HG02852 (cell line): ENCODE measurements around the gene PDS5A.
"Not testable (repeated sequence)": the region's sequence is repeated elsewhere in the genome, so short reads cannot be mapped to it uniquely, and the experiment has no call there.

Experiments
- ATAC-seq: cut with Tn5 transposase; IDR thresholded peaks from one replicate; pipeline ENCODE4 v1.9.1; 2021; ENCODE audit warnings: mild to moderate bottlenecking, moderate library complexity; ENCODE audit not compliant: unreplicated experiment

The PDS5A gene

GRCh38 chr4:39908284-39908683 lies 69.4 kb downstream of the PDS5A start:
- no peak for ATAC-seq

GRCh38 chr4:39905656-39906055 lies 72.1 kb downstream of the PDS5A start:
- ATAC-seq, result no peak

GRCh38 chr4:39905019-39905418 lies 72.7 kb downstream of the PDS5A start:
- not testable (repeated sequence) for ATAC-seq

GRCh38 chr4:39900966-39901365 lies 76.7 kb downstream of the PDS5A start:
- ATAC-seq, result no peak

DNA sequence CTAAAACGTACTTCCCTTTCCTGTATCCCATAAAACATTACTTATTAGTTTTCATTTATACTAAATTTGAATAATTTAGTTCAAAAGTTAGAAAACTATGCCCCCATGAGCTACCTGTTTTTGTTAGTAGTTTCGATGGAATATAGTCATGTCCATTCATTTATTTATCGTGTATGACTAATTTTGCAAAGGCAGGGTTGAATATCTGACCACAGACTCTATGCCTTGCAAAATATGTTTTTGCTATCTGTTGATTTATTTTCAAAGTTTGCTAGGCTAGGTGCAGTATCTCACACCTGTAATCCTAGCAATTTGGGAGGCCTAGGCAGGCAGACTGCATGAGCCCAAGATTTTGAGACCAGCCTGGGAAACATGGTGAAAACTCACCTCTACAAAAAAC lies 78.4 kb downstream of the PDS5A start:
- ATAC-seq, result no peak

DNA sequence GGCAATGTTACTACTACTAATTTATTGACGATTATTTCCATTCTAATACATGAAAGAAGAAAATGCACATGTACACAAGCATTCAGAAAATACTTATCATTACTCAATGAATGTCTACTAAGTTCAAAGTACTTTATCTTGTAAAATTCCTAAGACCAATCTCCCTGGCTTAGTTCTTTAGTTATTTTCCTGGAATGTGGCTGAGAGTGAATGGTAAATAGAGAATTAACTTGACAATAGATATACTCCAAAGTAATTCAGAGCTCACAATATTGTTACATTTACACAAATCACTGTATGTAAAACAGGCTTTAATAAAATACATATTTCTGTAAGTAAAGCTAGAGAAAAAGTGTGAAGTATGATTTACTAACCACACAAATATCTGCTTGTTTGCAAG lies 79.7 kb downstream of the PDS5A start:
- no peak for ATAC-seq

DNA sequence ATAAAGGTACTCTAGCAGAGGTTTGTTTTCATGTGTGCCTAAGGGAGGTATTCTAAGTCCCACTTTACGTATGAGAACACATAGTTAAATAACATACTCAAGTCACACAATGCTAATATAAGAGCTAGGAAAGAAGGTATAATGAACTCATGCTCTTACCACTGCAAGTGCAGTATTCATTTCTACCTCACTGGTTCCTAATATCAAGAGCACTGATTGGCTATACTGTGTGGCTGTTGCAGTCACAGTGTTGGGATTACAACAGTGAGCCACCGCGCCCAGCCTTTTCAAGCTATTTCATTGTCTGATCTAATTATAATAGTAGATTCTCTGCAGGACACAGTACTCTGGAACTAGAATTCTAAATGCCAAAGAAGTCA lies 84.0 kb downstream of the PDS5A start:
- no peak for ATAC-seq

GRCh38 chr4:39892988-39893692 lies 84.6 kb downstream of the PDS5A start:
- ATAC-seq, result no peak

- no peak for ATAC-seq
These were observed 88.5 kb downstream of the PDS5A start for GRCh38 chr4:39889226-39889625.

DNA sequence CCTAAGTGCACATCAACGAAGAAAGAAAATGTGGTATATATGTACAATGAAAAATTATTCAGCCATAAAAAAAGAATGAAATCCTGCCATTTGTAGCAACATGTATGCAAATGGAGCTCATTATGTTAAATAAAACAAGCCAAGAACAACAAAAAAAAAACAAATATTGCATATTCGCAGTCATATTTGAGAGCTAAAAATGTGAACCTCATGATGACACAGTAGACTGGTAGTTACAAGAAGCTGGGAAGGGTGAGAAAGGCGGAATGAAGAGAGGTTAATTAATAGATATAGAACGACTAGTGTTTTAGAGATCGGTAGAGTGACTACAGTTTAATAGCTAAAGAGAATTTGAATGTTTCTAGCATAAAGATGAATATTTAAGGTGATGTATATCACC lies 89.2 kb downstream of the PDS5A start:
- ATAC-seq, result no peak

DNA sequence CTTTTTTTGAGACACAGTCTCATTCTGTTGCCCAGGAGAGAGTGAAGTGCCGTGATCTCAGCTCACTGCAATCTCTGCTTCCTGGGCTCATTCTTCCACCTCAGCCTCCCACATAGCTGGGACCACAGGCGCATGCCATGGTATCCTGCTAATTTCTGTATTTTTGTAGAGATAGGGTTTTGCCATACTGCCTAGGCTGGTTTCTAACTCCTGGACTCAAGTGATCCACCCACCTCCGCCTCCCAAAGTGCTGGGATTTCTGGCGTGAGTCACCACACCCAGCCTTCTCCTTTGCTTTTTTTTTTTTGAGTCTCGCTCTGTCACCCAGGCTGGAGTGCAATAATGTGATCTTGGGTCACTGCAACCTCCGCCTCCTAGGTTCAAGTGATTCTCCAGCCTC lies 94.1 kb downstream of the PDS5A start:
- no peak for ATAC-seq

DNA sequence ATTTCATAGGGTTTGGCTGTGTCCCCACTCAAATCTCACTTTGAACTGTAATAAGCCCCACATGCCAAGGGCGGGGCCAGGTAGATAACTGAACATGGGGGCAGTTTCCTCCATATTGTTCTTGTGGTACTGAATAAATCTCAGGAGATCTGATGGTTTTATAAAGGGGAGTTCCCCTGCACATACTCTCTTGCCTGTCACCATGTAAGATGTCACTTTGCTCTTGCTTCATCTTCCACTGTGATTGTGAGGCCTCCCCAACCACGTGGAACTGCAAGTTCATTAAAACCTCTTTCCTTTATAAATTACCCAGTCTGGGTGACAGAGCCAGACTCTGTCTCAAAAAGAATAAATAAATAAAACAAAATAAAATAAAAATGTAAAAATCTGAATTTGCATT lies 95.9 kb downstream of the PDS5A start:
- ATAC-seq, result no peak

- no peak for ATAC-seq
These were observed 99.7 kb downstream of the PDS5A start for GRCh38 chr4:39877971-39878370.

- ATAC-seq, result no peak
These were observed 103.9 kb downstream of the PDS5A start for GRCh38 chr4:39873823-39874222.

DNA sequence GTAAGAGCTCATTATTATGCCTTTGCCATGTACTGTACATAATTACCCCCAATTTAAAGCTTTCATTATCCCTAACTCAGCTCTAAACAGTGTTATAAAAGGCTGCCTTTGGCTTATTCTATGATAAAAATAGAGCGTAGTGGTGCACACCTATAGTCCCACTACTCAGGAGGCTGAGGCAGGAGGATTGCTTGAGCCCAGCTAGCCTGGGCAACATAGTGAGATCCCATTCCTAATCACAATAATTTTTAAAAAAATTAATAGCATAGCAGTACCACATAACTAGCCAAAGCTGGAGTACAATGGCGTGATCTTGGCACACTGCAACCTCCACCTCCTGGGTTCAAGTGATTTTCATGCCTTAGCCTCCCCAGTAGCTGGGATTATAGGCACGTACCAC lies 112.4 kb downstream of the PDS5A start:
- no peak for ATAC-seq

- ATAC-seq, result no peak
These were observed 113.3 kb downstream of the PDS5A start for GRCh38 chr4:39864391-39864790.

GRCh38 chr4:39860804-39861203 lies 116.9 kb downstream of the PDS5A start:
- no peak for ATAC-seq

- no peak for ATAC-seq
These were observed 121.7 kb downstream of the PDS5A start for GRCh38 chr4:39855909-39856512.

DNA sequence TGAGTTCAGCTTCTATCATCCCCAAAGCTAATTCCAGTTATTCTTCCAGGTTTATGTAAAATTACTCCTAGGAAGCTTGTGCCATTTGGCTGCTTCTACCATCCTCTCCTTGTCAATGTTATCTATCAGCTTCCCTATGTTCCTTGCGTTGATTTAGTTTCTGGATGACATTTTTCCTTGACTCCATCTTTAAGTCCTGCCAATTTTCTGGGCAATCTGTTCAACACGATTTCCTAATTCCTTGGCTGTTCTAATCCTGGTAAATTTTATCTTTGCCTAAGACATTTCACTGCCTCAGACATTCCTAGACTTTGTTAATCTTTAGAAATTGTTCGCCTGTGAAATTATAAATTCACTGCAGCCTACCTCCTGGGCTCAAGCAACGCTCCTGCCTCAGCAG lies 125.1 kb downstream of the PDS5A start:
- no peak for ATAC-seq

- ATAC-seq, result no peak
These were observed 127.0 kb downstream of the PDS5A start for GRCh38 chr4:39850727-39851126.

DNA sequence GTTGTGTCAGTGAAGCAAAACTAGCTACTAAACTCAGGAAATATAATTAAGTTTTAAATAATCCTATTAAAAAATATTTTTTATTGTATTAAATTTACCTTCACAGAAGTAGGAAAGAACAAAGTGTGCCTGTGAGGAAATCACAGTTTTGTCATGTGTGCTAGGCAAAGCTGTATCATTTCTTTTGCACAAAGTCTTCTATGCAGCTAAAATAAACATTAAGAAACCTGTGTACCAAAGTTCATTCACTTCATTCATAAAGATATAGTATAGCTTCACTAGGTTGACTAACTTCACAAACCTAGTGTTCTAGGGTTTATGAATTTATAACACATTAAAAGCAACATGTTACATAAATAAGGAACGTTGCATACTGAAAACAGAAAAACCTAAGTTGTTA lies 131.0 kb downstream of the PDS5A start:
- ATAC-seq, result no peak

- ATAC-seq, result no peak
These were observed 131.6 kb downstream of the PDS5A start for GRCh38 chr4:39846120-39846519.

DNA sequence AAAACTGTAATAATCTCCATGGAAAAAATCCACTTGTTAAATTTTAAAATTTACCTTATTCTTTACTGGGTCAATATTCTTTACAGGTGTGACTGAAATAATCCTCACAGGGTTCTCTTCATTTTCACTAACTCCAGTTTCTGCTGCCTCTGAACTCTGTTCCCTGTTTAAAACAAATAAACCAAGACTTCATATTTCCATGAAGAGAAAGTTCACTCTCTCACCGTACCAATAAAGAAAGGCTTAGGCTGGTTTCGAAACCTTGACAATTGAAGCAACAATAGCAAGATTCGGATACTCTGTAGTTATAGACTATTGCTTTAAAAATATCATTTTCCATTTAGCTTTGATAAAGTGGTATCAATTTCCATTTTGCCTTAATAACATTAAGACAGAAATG lies 135.8 kb downstream of the PDS5A start:
- no peak for ATAC-seq
